KMS-11 (cell line): ENCODE results near the gene SCGB2B2.
A peak's percentile ranks its signal among the peaks of the same experiment; 100 is the strongest.
"Not testable (repeated sequence)": the region's sequence is repeated elsewhere in the genome, so short reads cannot be mapped to it uniquely, and the experiment has no call there.

Experiments
- H2AFZ ChIP-seq: fragments of 200-600 bp; sonication (generic); 2 replicates; pipeline ENCODE4 v1.6.1; 2016; ENCODE audit warnings: antibody characterized with exemption, mixed run types, low read depth
- H3K27ac ChIP-seq: fragments of 200-600 bp; sonication (generic); 2 replicates; pipeline ENCODE4 v1.6.1; 2016; ENCODE audit warnings: mild to moderate bottlenecking, mixed run types
- H3K27me3 ChIP-seq: fragments of 200-600 bp; sonication (generic); 2 replicates; pipeline ENCODE4 v1.6.1; 2017; ENCODE audit warnings: mild to moderate bottlenecking, low read depth, mixed run types, moderate library complexity; ENCODE audit not compliant: insufficient read depth
- H3K36me3 ChIP-seq: fragments of 200-600 bp; sonication (generic); 2 replicates; pipeline ENCODE4 v1.6.1; 2017; ENCODE audit warnings: mild to moderate bottlenecking, mixed run types; ENCODE audit not compliant: insufficient read depth
- H3K4me1 ChIP-seq: fragments of 200-600 bp; sonication (generic); 2 replicates; pipeline ENCODE4 v1.6.1; 2016; ENCODE audit warnings: mild to moderate bottlenecking, low read depth, mixed run types; ENCODE audit not compliant: poor library complexity, severe bottlenecking
- H3K4me2 ChIP-seq: fragments of 200-600 bp; sonication (generic); 2 replicates; pipeline ENCODE4 v1.7.0; 2016; ENCODE audit warnings: mild to moderate bottlenecking, mixed run types
- H3K4me3 ChIP-seq: fragments of 200-600 bp; sonication (generic); IDR thresholded peaks from 2 replicates; pipeline ENCODE4 v1.6.1; 2017; ENCODE audit warnings: low read depth, low read length, mixed read lengths; ENCODE audit not compliant: insufficient read depth
- H3K79me2 ChIP-seq: fragments of 200-600 bp; sonication (generic); 2 replicates; pipeline ENCODE4 v1.6.1; 2016; ENCODE audit warnings: low read depth, mixed run types; ENCODE audit not compliant: insufficient read depth
- H3K9ac ChIP-seq: fragments of 200-600 bp; sonication (generic); 2 replicates; pipeline ENCODE4 v1.6.1; 2016; ENCODE audit warnings: mild to moderate bottlenecking, mixed run types
- H4K20me1 ChIP-seq: fragments of 200-600 bp; sonication (generic); 2 replicates; pipeline ENCODE4 v1.6.1; 2016; ENCODE audit warnings: mild to moderate bottlenecking, mixed run types; ENCODE audit not compliant: insufficient read depth
- TF ChIP-seq, protein P1 (sequence below): fragments of 200-600 bp; sonication (generic); conservative IDR thresholded peaks from 2 replicates; pipeline ENCODE4 v1.6.1; 2017; ENCODE audit warnings: low read depth, mild to moderate bottlenecking, antibody characterized with exemption, low read length, moderate library complexity, mixed read lengths

SCGB2B2 gene

GRCh38 chr19:34669305-34669704 is 7.7 kb downstream of the SCGB2B2 start:
- H2AFZ ChIP-seq, result no peak overlapping the region
- peaks cover 4% of the 10 kb centered on the region for H3K4me1 ChIP-seq
- no peaks in the 10 kb centered on the region for H4K20me1 ChIP-seq
- TF ChIP-seq, protein P1, sequence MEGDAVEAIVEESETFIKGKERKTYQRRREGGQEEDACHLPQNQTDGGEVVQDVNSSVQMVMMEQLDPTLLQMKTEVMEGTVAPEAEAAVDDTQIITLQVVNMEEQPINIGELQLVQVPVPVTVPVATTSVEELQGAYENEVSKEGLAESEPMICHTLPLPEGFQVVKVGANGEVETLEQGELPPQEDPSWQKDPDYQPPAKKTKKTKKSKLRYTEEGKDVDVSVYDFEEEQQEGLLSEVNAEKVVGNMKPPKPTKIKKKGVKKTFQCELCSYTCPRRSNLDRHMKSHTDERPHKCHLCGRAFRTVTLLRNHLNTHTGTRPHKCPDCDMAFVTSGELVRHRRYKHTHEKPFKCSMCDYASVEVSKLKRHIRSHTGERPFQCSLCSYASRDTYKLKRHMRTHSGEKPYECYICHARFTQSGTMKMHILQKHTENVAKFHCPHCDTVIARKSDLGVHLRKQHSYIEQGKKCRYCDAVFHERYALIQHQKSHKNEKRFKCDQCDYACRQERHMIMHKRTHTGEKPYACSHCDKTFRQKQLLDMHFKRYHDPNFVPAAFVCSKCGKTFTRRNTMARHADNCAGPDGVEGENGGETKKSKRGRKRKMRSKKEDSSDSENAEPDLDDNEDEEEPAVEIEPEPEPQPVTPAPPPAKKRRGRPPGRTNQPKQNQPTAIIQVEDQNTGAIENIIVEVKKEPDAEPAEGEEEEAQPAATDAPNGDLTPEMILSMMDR, result no peak
- H3K79me2 ChIP-seq, result no peaks in the 10 kb centered on the region
- no peak overlapping the region for H3K27ac ChIP-seq
- H3K9ac ChIP-seq, result no peak overlapping the region
- no peak overlapping the region for H3K4me2 ChIP-seq
- H3K27me3 ChIP-seq, result no peaks in the 10 kb centered on the region
- H3K36me3 ChIP-seq, result no peaks in the 10 kb centered on the region
- no peak overlapping the region for H3K4me3 ChIP-seq

GRCh38 chr19:34668690-34669089 is 8.3 kb downstream of the SCGB2B2 start:
- H3K4me2 ChIP-seq, H3K9ac ChIP-seq, H2AFZ ChIP-seq, H3K27ac ChIP-seq, H3K4me3 ChIP-seq, H3K27me3 ChIP-seq, H3K4me1 ChIP-seq, H4K20me1 ChIP-seq, H3K36me3 ChIP-seq, H3K79me2 ChIP-seq: not testable (repeated sequence)

GRCh38 chr19:34668077-34668689 is 8.8 kb downstream of the SCGB2B2 start:
- not testable (repeated sequence) for H3K4me2 ChIP-seq, H3K27ac ChIP-seq

GRCh38 chr19:34667349-34668076 is 9.4 kb downstream of the SCGB2B2 start:
- H4K20me1 ChIP-seq, result no peaks in the 10 kb centered on the region
- peaks cover 4% of the 10 kb centered on the region for H3K4me1 ChIP-seq
- H3K4me3 ChIP-seq, result no peak overlapping the region
- no peak overlapping the region for H3K27ac ChIP-seq
- peak overlapping the region; percentile 45; the same call in 1 of the 2 replicates for H2AFZ ChIP-seq
- H3K36me3 ChIP-seq, result no peaks in the 10 kb centered on the region
- no peaks in the 10 kb centered on the region for H3K27me3 ChIP-seq
- peak overlapping the region; percentile 54 for H3K4me2 ChIP-seq
- H3K9ac ChIP-seq, result peak overlapping the region; percentile 17; the same call in 1 of the 2 replicates
- no peaks in the 10 kb centered on the region for H3K79me2 ChIP-seq
- TF ChIP-seq, protein P1, result no peak

More at GRCh38 chr19:34668077-34668689, 8.8 kb downstream of the SCGB2B2 start:
- H3K79me2 ChIP-seq, H3K36me3 ChIP-seq, H3K9ac ChIP-seq, H2AFZ ChIP-seq, H4K20me1 ChIP-seq, H3K4me1 ChIP-seq, H3K4me3 ChIP-seq, H3K27me3 ChIP-seq: not testable (repeated sequence)

DNA sequence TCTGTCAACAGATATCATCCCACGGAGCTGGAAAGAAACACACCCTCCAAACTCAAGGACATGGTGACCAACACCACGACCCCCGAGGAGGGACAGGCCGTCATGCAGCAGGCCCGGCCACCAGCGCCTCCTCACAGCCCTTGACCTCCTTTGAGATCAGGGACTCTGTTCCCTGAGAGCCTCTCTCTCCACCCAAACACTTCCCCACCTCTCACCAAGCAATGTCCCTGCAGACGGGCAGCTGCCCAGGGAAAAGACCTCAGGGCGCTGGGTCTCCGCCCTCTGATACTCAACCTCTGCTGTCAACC is 10.0 kb downstream of the SCGB2B2 start:
- H3K27ac ChIP-seq, result no peak overlapping the region
- no peaks in the 10 kb centered on the region for H3K27me3 ChIP-seq
- H3K4me3 ChIP-seq, result no peak overlapping the region
- no peaks in the 10 kb centered on the region for H4K20me1 ChIP-seq
- H3K4me1 ChIP-seq, result peaks cover 4% of the 10 kb centered on the region
- H2AFZ ChIP-seq, result 0 out of 2 replicates have a peak overlapping the region, but pooled peaks have one; percentile 45
- H3K79me2 ChIP-seq, result no peaks in the 10 kb centered on the region
- no peaks in the 10 kb centered on the region for H3K36me3 ChIP-seq
- H3K4me2 ChIP-seq, result no peak overlapping the region
- H3K9ac ChIP-seq, result no peak overlapping the region
- TF ChIP-seq, protein P1, result no peak
